Endothelial cell of umbilical vein (primary cell): Measurements from ENCODE around the gene EID3. TPM values are rescaled to one million over a fixed set of nuclear protein-coding genes. Genes with fewer than 3 reads are reported as not detected.

Experiments
- BruUV-seq: library from RNA; stranded (reverse); fragments of 400-500 nt; replicated peaks from 2 replicates; lab custom pipeline; 2021; lab: Mats Ljungman, UMichigan
- CTCF ChIA-PET: fragments of 300-600, 350-600 bp; sonication (Branson Sonifier 250); formaldehyde crosslinking; loops from one replicate; lab custom pipeline; 2021; ENCODE audit warnings: antibody characterized with exemption, inconsistent platforms; lab: Charles Lee
- POLR2A ChIA-PET: fragments of 300-600, 350-600 bp; sonication (Branson Sonifier 250); formaldehyde crosslinking; loops from one replicate; lab custom pipeline; 2021; ENCODE audit warnings: antibody characterized with exemption, inconsistent platforms; lab: Charles Lee
- DNase-seq: peaks from one replicate; pipeline ENCODE4 v3.0.0-alpha.2; 2011; ENCODE audit warnings: low read depth, low spot score
- FAIRE-seq: peaks from 2 replicates; lab custom pipeline; 2011; peaks lifted over from hg19 to GRCh38; lab: Jason Lieb, UNC
- H2AFZ ChIP-seq: 2 replicates; pipeline ENCODE4 v1.6.0; 2012; ENCODE audit warnings: low read depth, low read length, control low read depth, inconsistent platforms
- H3K27ac ChIP-seq: 2 replicates; pipeline ENCODE4 v1.5.1; 2011; ENCODE audit warnings: low read depth, mild to moderate bottlenecking, control low read depth, low read length, moderate library complexity; ENCODE audit not compliant: insufficient read depth
- H3K27me3 ChIP-seq, 2 experiments: 2 replicates each; pipeline versions ENCODE4 v1.6.0 to v1.6.1; 2011; ENCODE audit warnings: low read length in 2 of 2, mixed read lengths in 1 of 2; ENCODE audit not compliant: control insufficient read depth in 2 of 2, insufficient read depth in 2 of 2
- H3K36me3 ChIP-seq, 2 experiments: 2 replicates in 1 of 2; 3 replicates in 1 of 2; pipeline ENCODE4 v1.5.1; 2011; ENCODE audit warnings: low read length in 2 of 2, mild to moderate bottlenecking in 1 of 2, moderate library complexity in 1 of 2; ENCODE audit not compliant: control insufficient read depth in 2 of 2, insufficient read depth in 2 of 2; ENCODE audit errors: extremely low read depth in 1 of 2
- H3K4me1 ChIP-seq: 3 replicates; pipeline ENCODE4 v1.5.1; 2011; ENCODE audit warnings: mild to moderate bottlenecking, low read length; ENCODE audit not compliant: control insufficient read depth, insufficient read depth; ENCODE audit errors: extremely low read depth
- H3K4me2 ChIP-seq: 2 replicates; pipeline ENCODE4 v1.6.1; 2011; ENCODE audit warnings: low read length, control low read depth, mixed read lengths; ENCODE audit not compliant: insufficient read depth
- H3K4me3 ChIP-seq, 3 experiments: fragments of 200-600 bp in 1 of 3; sonication (generic), shearing (Covaris generic) in 1 of 3; replicated peaks in 1 of 3; 2 replicates each; pipeline ENCODE4 v1.5.1; 2011 to 2016; ENCODE audit warnings: control low read depth in 3 of 3, low read length in 3 of 3, mild to moderate bottlenecking in 2 of 3, inconsistent platforms in 1 of 3, low read depth in 1 of 3, moderate library complexity in 1 of 3; ENCODE audit not compliant: insufficient read depth in 1 of 3
- H3K79me2 ChIP-seq: 2 replicates; pipeline ENCODE4 v1.6.0; 2012; ENCODE audit warnings: low read length, inconsistent platforms; ENCODE audit not compliant: control insufficient read depth, insufficient read depth
- H3K9ac ChIP-seq: replicated peaks from 2 replicates; pipeline ENCODE3; 2011; ENCODE audit warnings: low read length, control low read depth; ENCODE audit not compliant: insufficient read depth; ENCODE audit errors: extremely low read depth
- H3K9me1 ChIP-seq: replicated peaks from 3 replicates; pipeline ENCODE4 v1.6.0; 2011; ENCODE audit warnings: mild to moderate bottlenecking, low read length; ENCODE audit not compliant: control insufficient read depth, insufficient read depth; ENCODE audit errors: extremely low read depth
- H3K9me3 ChIP-seq: replicated peaks from 2 replicates; pipeline ENCODE4 v1.5.1; 2012; ENCODE audit warnings: low read length, inconsistent platforms; ENCODE audit not compliant: control insufficient read depth, insufficient read depth
- H4K20me1 ChIP-seq: replicated peaks from 2 replicates; pipeline ENCODE3; 2011; ENCODE audit warnings: mild to moderate bottlenecking, low read length; ENCODE audit not compliant: control insufficient read depth, insufficient read depth; ENCODE audit errors: extremely low read depth
- CTCF ChIP-seq, 2 donors: IDR thresholded peaks; 1 replicate in 1 of 2; 2 replicates in 1 of 2; pipeline ENCODE4 v1.5.1; 2011; ENCODE audit warnings: low read length in 2 of 2, mild to moderate bottlenecking in 2 of 2, moderate library complexity in 2 of 2, control low read depth in 1 of 2, inconsistent platforms in 1 of 2, low read depth in 1 of 2; ENCODE audit not compliant: insufficient read depth in 1 of 2; ENCODE audit errors: extremely low read depth in 1 of 2
- EZH2 ChIP-seq: IDR thresholded peaks from 2 replicates; pipeline ENCODE4 v1.6.1; 2012; ENCODE audit warnings: borderline replicate concordance, low read depth, mild to moderate bottlenecking, moderate library complexity, low read length, inconsistent platforms; ENCODE audit not compliant: severe bottlenecking
- FOS ChIP-seq: IDR thresholded peaks from 2 replicates; pipeline ENCODE4 v1.6.1; 2011; ENCODE audit warnings: mild to moderate bottlenecking, low read length, moderate library complexity, borderline replicate concordance; ENCODE audit not compliant: insufficient read depth
- GATA2 ChIP-seq: IDR thresholded peaks from 2 replicates; pipeline ENCODE4 v1.7.0; 2011; ENCODE audit warnings: low read depth, mild to moderate bottlenecking, moderate library complexity, mixed read lengths, low read length; ENCODE audit not compliant: insufficient read length, insufficient read depth
- JUN ChIP-seq: IDR thresholded peaks from 2 replicates; pipeline ENCODE4 v1.6.1; 2011; ENCODE audit warnings: borderline replicate concordance, low read depth; ENCODE audit not compliant: insufficient read length, insufficient read depth
- MAX ChIP-seq: IDR thresholded peaks from 2 replicates; pipeline ENCODE4 v1.6.1; 2011; ENCODE audit not compliant: insufficient read depth, insufficient read length
- MYC ChIP-seq: IDR thresholded peaks from one replicate; pipeline ENCODE4 v1.6.1; 2011; ENCODE audit warnings: mild to moderate bottlenecking, low read depth, low read length
- POLR2A ChIP-seq: IDR thresholded peaks from 2 replicates; pipeline ENCODE4 v1.6.1; 2012; ENCODE audit warnings: low read depth, mild to moderate bottlenecking, control low read depth, low read length
- POLR2AphosphoS5 ChIP-seq: IDR thresholded peaks from 2 replicates; pipeline ENCODE4 v1.6.1; 2012; ENCODE audit warnings: low read depth, mild to moderate bottlenecking, control low read depth, low read length, moderate library complexity; ENCODE audit not compliant: insufficient read depth
- dilution Hi-C: fragments of 300-500 bp; cut with MboI; formaldehyde crosslinking; loops from one replicate; pipeline ENCODE4 v1.15.0; 2019; ENCODE audit warnings: low sequenced_read_pairs; ENCODE audit not compliant: extremely low pct_ligation_motif_present
- intact Hi-C: fragments of 100-400 bp; cut with micrococcal nuclease; formaldehyde crosslinking; loops from one replicate; pipeline ENCODE4 v1.10.0; 2022
- polyA plus RNA-seq, 4 experiments: library from polyadenylated mRNA; depleted of rRNA in 3 of 4; stranded (reverse) in 3 of 4; unstranded in 1 of 4; fragments of >200 nt; gene quantifications; 2 replicates each; pipeline versions ENCODE4 v1.2.1 to v1.2.3, GENCODE V29; 2011 to 2012; ENCODE audit warnings: missing spikeins in 1 of 4
- total RNA-seq: library from RNA; stranded (reverse); gene quantifications from 2 replicates; pipeline ENCODE4 v1.2.3, GENCODE V29; 2021

The EID3 gene
- total and polyA plus RNA-seq, 2 donors (not counting 3 experiments of a cell fraction or from before 2014, with no cell fraction given), result 1.5 to 14.5 TPM

GRCh38 chr12:104317538-104318210, 14.1 kb downstream of the EID3 start:
- BruUV-seq, result no TSS peak
- Histone ChIP-seq H3K79me2 (peaks cover 94% of the 10 kb centered on the region), H3K27ac (no peak overlapping the region), H3K36me3 (peaks cover 22 to 70% of the 10 kb centered on the region in 2 experiments), H2AFZ (no peak overlapping the region), H3K4me1 (peaks cover 5% of the 10 kb centered on the region), H3K9me1 (no peaks in the 10 kb centered on the region), H4K20me1 (peaks cover 3% of the 10 kb centered on the region), H3K4me2 (no peak overlapping the region), H3K4me3 (no peak overlapping the region), H3K9me3 (no peaks in the 10 kb centered on the region), H3K27me3 (no peaks in the 10 kb centered on the region), H3K9ac (no peak overlapping the region)
- ChIA-PET POLR2A (interaction anchor here (1.6 kb wide), 1 partner anchor 30 kb away, joined by 3 read pairs; no protein-coding TSS in a partner anchor), CTCF (interaction anchor here (0.8 to 1.2 kb wide), 3 partner anchors 102 to 785 kb away, joined by 3 read pairs; partner anchors contain the start of gene TXNRD1)
- TF ChIP-seq JUN, result no peak
- no peak for TF ChIP-seq FOS
- TF ChIP-seq MYC, result no peak
- TF ChIP-seq GATA2, result no peak
- no peak for TF ChIP-seq CTCF (IDR thresholded peaks at IDR 0.05; ENCODE audit: extremely low read depth in 1 of 2, insufficient read depth in 1 of 2, low read depth in 1 of 2, low read length in 2 of 2)
- no peak for TF ChIP-seq MAX
- TF ChIP-seq POLR2A, result no peak
- TF ChIP-seq EZH2, result no peak
- TF ChIP-seq POLR2AphosphoS5, result no peak
- FAIRE-seq (no peak), DNase-seq (no peak)
- dilution Hi-C loops, result no loop called here
- intact Hi-C loops, result no loop called here
